Dedifferentiated amniotic fluid mesenchymal stem cell (primary cell): ENCODE results near the gene PCDH15.

ENCODE experiments used
- DNase-seq: peaks from one replicate; pipeline ENCODE4 v3.0.0-alpha.2; 2016; ENCODE audit errors: extremely low spot score

PCDH15 gene

GRCh38 chr10:54800741-54801421, at the start of gene PCDH15:
Gene PCDH15 (minus strand): TSS chr10:54801231. CDS start chr10:54664262, 136,969 bp downstream.
- no peak for DNase-seq

DNA sequence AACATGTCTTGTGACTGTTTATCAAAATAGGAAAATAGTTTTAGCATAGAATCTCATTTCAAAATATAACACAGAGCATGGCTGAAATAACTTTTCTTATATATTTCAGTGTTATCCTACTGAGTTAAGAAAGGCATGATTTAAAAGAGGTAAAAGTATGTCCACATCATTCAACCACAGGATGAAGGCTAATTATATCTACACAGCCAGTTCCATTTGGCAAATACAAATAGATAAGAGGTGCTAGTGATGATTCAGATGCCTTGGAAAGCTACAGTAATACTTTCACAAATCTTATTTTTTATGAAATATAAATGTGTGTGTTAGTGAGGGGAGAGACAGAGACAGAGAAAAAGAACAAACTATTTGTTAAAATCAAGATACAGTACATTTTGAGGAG, 42.9 kb upstream of the PCDH15 start:
- DNase-seq: no peak

- no peak for DNase-seq
Observed at GRCh38 chr10:54843085-54843646, 42.1 kb upstream of the PCDH15 start.

DNA sequence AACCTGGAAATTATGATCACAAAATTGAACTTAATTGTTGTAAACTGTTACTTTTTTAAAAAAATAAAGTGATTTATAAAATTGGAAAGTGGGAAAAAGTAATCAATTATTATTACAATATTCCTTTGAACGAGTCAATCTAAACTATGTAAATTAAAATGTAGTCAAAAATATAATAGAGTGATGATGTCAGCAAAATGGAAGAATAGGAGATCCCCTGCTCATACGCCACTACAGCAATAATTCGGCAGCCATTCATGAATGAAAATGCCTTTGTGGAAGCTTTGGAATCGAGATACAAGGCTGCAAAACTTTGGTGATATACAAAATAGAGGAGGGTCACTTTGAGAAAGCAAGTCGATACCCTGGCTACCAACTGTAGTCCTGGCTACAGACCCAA, 36.4 kb upstream of the PCDH15 start:
- DNase-seq: no peak

DNA sequence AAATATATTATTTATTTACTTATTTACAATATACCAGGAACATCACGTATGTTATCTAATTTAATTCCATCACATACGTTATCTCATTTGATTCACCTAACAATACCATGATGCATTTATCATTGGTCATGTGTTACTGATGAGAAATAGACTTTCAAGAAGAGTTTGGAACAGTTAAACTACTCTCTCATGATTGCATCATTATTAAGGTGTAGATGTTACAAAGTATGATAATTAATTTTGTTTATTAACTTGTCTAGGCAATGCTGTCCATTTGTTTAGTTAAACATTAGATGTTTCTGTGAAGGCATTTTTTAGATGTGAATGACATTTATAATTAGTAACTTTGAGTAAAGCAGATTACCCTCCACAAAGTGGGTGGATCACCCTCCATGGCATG, 32.0 kb upstream of the PCDH15 start:
- no peak for DNase-seq

DNA sequence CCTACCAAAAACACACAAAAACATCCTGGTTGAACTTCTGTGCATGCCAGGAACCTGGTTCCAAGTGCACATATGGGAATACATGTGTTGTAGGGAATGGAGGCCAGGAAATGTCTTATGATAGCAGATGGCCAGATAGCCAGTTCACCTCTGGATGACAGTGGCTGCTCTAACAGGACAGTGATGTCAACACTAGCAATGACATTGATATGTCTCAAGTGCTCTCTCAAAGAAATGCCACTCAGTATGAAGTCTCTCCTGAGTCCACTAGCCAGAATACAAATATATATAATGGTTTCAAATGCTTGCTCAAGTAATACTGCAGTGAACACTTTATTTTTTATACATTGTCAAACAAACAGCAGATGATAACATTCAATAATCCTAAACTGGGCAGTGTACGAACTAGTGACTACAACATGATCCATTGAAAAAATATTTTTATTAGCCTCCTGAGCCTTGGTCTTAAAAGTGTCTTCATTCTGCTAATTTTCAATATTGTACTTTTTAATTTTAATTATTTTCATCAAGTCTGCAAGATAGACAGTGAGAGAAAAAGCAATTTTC, 26.0 kb upstream of the PCDH15 start:
- no peak for DNase-seq

DNA sequence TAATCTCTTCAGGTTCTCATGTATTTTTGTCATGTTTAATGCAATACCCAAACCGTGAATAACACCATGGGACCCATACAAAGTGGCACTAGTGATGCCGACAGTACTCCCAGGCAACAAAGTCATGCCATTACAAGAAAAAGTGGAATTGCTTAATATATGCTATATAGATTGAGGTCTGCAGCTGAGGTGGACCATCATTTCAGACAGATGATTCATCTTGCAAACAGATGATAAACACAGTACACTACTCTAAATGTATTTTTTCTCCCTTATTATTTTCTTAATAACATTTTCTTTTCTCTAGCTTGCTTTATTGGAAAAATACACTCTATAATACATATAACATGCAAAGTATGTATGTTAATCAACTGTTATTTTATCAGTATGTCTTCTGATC, 14.6 kb upstream of the PCDH15 start:
- DNase-seq: no peak

- DNase-seq: no peak
Observed at GRCh38 chr10:54808186-54808935, 7.3 kb upstream of the PCDH15 start.

GRCh38 chr10:54799506-54799905, 1.5 kb downstream of the PCDH15 start:
- DNase-seq: no peak

- no peak for DNase-seq
Observed at GRCh38 chr10:54797636-54798321, 3.3 kb downstream of the PCDH15 start.

DNA sequence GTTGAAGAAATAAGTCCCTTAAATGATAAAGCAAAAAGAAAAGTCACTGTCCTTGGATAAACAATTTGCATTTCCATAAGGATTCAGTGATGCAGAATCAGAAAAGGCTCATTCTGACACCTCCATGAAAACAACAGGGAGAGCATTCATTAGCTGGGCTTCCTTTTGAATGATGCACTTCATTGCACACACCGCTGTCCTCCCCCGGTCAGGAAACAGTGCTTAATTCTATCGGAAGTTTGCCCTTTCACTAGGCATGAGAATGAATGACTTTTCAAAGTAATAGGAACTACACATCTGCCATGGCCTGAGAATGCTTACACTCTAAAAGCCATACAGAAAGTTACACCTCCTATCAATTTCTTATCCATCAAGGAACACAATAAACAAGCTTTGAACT, 4.2 kb downstream of the PCDH15 start:
- DNase-seq: no peak

- no peak for DNase-seq
Observed at GRCh38 chr10:54776622-54777021, 24.4 kb downstream of the PCDH15 start.

- no peak for DNase-seq
Observed at GRCh38 chr10:54772468-54773122, 28.4 kb downstream of the PCDH15 start.

DNA sequence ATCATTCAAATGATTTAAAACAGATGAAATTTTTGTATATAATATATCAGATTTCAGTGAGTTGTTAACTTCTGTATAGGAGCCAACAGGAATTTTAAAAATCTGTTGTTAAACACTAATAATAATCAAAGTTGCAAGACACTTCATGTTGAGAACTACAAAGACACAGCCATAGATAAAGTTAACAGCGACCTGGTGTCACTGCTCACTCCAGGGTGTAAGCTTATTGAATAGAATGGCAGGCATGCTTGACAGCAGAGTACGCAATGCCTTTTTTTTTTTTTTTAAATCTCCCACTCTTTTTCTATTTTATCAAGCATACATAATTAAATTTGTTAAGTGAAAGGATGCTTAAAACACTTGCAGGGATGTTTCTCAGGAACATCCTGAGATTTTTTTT, 32.0 kb downstream of the PCDH15 start:
- DNase-seq: no peak

- DNase-seq: no peak
Observed at GRCh38 chr10:54758791-54759190, 42.2 kb downstream of the PCDH15 start.

GRCh38 chr10:54749623-54750022, 51.4 kb downstream of the PCDH15 start:
- no peak for DNase-seq

DNA sequence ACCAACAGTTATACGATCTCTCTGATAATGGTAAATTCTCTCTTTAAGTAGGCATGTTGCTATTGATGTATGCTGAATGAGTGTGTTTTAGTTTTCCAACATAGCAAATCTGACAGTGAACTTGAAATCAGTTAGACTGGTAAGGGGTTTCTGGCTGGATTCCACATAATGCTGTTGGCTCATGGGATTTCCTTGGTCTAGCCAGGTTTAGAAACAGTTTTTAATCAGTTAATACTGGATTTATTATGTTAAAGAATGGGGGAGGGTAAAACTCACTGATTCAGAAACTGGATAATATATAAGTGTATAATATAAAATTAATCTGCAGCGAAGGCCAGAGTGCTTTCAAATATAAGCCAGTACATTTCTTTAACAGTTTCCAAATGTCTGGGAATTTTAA, 55.6 kb downstream of the PCDH15 start:
- no peak for DNase-seq

- DNase-seq: no peak
Observed at GRCh38 chr10:54742416-54742815, 58.6 kb downstream of the PCDH15 start.

GRCh38 chr10:54728511-54728910, 72.5 kb downstream of the PCDH15 start:
- no peak for DNase-seq

- DNase-seq: no peak
Observed at GRCh38 chr10:54722075-54722474, 79.0 kb downstream of the PCDH15 start.

- no peak for DNase-seq
Observed at GRCh38 chr10:54710918-54711317, 90.1 kb downstream of the PCDH15 start.

DNA sequence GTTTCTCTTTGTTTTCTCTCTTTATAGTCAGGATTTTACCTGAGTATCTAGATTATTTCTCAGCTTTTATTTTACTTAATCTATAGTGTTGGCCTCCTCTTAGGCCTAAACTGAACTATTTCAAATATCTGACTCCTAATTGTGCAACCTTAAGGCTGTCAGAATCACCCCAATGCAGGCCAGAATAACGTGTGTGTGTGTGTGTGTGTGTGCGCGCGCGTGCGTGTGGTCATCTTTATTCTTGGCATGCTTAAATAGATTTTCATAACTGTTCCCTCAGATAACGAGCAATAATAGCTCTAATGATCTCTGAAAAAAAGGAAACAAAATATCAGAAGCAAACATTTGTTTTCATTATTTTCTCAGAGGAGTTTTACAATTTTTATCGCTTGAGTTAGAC, 92.4 kb downstream of the PCDH15 start:
- DNase-seq: no peak
